ENCODE measurements around the gene PAIP2.
A peak's percentile ranks its signal among the peaks of the same experiment; 100 is the strongest.

The PAIP2 gene

GRCh38 chr5:139410121-139410992 lies 68.7 kb downstream of the PAIP2 start:
- no peak for TF ChIP-seq CTCF (IDR thresholded peaks at IDR 0.05; ENCODE audit: extremely low read depth, insufficient read depth, missing control alignments)
- in situ Hi-C loops (cut with MboI; ENCODE audit: low pct_unique_long_range_greater_than_20kb, low sequenced_read_pairs, unreplicated experiment) = no loop called here
- no peak for DNase-seq (ENCODE audit: low spot score)

GRCh38 chr5:139410993-139411828 lies 69.6 kb downstream of the PAIP2 start:
- DNase-seq (ENCODE audit: low spot score) = no peak
- in situ Hi-C loops (cut with MboI; ENCODE audit: low pct_unique_long_range_greater_than_20kb, low sequenced_read_pairs, unreplicated experiment) = no loop called here
- TF ChIP-seq CTCF (IDR thresholded peaks at IDR 0.05; ENCODE audit: extremely low read depth, insufficient read depth, missing control alignments) = no peak

- in situ Hi-C loops (cut with MboI; ENCODE audit: low pct_unique_long_range_greater_than_20kb, low sequenced_read_pairs, unreplicated experiment) = no loop called here
- no peak for DNase-seq (ENCODE audit: low spot score)
- TF ChIP-seq CTCF (IDR thresholded peaks at IDR 0.05; ENCODE audit: extremely low read depth, insufficient read depth, missing control alignments) = no peak
These were observed 71.5 kb downstream of the PAIP2 start for GRCh38 chr5:139413153-139413552.

- in situ Hi-C loops (cut with MboI; ENCODE audit: low pct_unique_long_range_greater_than_20kb, low sequenced_read_pairs, unreplicated experiment) = no loop called here
- DNase-seq (ENCODE audit: low spot score) = peak; percentile 44
These were observed 72.3 kb downstream of the PAIP2 start for GRCh38 chr5:139413963-139414362.

GRCh38 chr5:139414581-139415130 lies 73.0 kb downstream of the PAIP2 start:
- TF ChIP-seq CTCF (IDR thresholded peaks at IDR 0.05; ENCODE audit: extremely low read depth, insufficient read depth, missing control alignments) = no peak
- DNase-seq (ENCODE audit: low spot score) = no peak
- in situ Hi-C loops (cut with MboI; ENCODE audit: low pct_unique_long_range_greater_than_20kb, low sequenced_read_pairs, unreplicated experiment) = no loop called here

More at GRCh38 chr5:139413963-139414362, 72.3 kb downstream of the PAIP2 start:
- TF ChIP-seq CTCF (IDR thresholded peaks at IDR 0.05; ENCODE audit: extremely low read depth, insufficient read depth, missing control alignments) = no peak

- no peak for DNase-seq (ENCODE audit: low spot score)
- no peak for TF ChIP-seq CTCF (IDR thresholded peaks at IDR 0.05; ENCODE audit: extremely low read depth, insufficient read depth, missing control alignments)
- in situ Hi-C loops (cut with MboI; ENCODE audit: low pct_unique_long_range_greater_than_20kb, low sequenced_read_pairs, unreplicated experiment) = no loop called here
These were observed 73.7 kb downstream of the PAIP2 start for GRCh38 chr5:139415221-139415861.
